GM18867 (cell line): ENCODE measurements around the gene FYB2.
A peak's percentile ranks its signal among the peaks of the same experiment; 100 is the strongest.

Experiments used
- ATAC-seq: cut with Tn5 transposase; IDR thresholded peaks from one replicate; pipeline ENCODE4 v1.9.1; 2021; ENCODE audit warnings: mild to moderate bottlenecking, moderate library complexity; ENCODE audit not compliant: unreplicated experiment

The FYB2 gene

GRCh38 chr1:56726706-56727105, 92.5 kb downstream of the FYB2 start:
- no peak for ATAC-seq

DNA sequence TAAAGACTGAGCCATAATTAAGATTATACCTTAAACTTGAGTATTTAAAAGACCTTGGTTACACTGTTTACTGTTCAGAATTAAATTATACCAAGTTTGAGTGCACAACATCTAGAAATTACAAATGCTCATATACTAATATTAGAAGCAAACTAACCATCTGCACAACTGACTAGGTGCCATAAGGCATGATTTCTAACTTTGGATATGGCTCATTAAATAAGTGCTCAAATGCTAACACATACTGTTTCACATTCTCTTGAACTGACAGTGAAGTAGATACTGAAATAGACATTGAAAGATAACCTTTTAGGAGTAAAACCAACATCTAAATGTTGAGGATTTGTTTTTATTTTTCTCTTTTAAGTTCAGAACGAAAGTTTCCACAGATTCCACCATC, 100.0 kb downstream of the FYB2 start:
- ATAC-seq = no peak

GRCh38 chr1:56715156-56715555, 104.0 kb downstream of the FYB2 start:
- ATAC-seq = no peak

DNA sequence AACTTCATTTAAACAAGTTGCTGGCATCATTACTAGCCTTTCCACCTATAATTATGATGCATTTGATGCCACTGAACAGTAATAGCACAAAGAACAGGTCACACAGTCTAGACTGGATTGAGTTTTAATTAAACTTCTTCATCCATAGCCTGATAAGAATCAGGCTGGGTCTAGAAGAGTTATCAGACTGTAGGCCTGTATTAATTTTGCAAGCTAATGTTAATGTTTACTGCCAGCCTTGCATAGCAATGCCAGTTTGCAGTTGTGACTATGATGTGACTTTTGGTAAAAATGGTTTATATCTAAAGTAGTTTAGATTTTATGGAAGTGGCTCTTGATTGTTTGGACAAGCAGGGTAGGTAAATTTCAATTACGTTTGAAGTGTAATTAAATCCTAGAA, 106.1 kb downstream of the FYB2 start:
- no peak for ATAC-seq

- ATAC-seq = no peak
Observed at GRCh38 chr1:56712150-56712549, 107.1 kb downstream of the FYB2 start.

- ATAC-seq = no peak
Observed at GRCh38 chr1:56710646-56711045, 108.6 kb downstream of the FYB2 start.

DNA sequence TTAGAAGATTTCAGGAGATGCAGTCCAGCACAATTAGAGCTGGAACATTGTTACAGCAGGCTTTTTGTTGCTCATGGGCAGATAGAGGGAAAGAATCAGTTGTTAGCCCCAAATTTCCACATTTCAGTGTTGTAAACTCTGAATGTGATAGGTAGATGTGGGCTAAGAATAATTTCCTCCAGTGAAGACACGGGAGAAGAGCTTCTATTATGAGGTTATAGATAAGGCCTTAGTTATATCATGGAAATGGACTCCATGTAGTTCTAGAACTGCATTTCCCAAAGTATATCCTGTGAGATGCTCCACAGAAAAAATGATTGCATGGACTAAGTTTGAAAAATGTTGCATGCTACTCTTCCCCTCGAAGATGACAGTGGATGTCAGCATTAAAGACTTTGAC, 109.2 kb downstream of the FYB2 start:
- no peak for ATAC-seq

- ATAC-seq = peak; percentile 77
Observed at GRCh38 chr1:56709269-56709880, 109.8 kb downstream of the FYB2 start.

- no peak for ATAC-seq
Observed at GRCh38 chr1:56707379-56707778, 111.8 kb downstream of the FYB2 start.

- no peak for ATAC-seq
Observed at GRCh38 chr1:56703747-56704146, 115.5 kb downstream of the FYB2 start.

- no peak for ATAC-seq
Observed at GRCh38 chr1:56696663-56697062, 122.5 kb downstream of the FYB2 start.

- ATAC-seq = no peak
Observed at GRCh38 chr1:56688522-56689026, 130.6 kb downstream of the FYB2 start.

DNA sequence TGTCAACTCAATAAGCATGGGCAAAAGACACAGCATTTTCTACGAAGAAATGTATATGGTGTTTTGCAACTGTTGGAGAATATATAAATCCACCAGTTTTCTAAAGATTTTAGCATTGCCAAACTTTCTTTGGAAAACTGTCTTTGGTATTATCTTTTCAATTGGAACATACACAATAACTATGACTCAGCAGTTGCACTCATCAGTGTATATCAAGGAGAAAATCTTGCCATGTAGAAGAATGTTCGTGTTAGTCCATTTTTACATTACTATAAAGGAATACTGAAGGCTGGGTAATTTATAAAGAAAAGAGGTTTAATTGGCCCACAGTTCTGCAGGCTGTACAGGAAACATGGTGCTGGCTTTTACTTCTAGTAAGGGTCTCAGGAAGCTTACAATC, 133.0 kb downstream of the FYB2 start:
- ATAC-seq = no peak

GRCh38 chr1:56683569-56683968, 135.6 kb downstream of the FYB2 start:
- ATAC-seq = no peak

- no peak for ATAC-seq
Observed at GRCh38 chr1:56676571-56677035, 142.6 kb downstream of the FYB2 start.

DNA sequence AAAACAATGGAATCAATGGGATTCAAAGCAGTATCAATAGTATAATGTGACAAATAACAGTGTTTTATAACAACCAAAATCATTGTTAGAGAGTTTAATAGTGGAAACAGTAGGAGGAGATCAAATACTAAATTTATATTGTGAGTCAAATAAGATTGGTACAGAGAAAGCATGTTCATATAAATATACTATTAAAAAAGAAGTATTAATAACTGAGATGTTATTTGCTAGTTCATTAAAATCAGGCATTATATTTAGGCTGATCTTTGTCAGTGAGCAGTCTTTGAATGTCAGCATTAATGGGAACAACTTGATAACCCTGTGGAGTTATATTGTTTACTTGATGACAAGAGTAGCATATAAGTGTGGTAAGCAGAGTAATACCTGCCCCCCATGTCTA, 143.4 kb downstream of the FYB2 start:
- no peak for ATAC-seq

- ATAC-seq = no peak
Observed at GRCh38 chr1:56672579-56672978, 146.6 kb downstream of the FYB2 start.

GRCh38 chr1:56671542-56671941, 147.7 kb downstream of the FYB2 start:
- no peak for ATAC-seq

- ATAC-seq = no peak
Observed at GRCh38 chr1:56671085-56671484, 148.1 kb downstream of the FYB2 start.

- no peak for ATAC-seq
Observed at GRCh38 chr1:56670350-56670749, 148.9 kb downstream of the FYB2 start.
